IMR-90 (cell line): ENCODE results near the gene GRPEL2. TPM values are rescaled to one million over a fixed set of nuclear protein-coding genes. Genes with fewer than 3 reads are reported as not detected.

Experiments used
- ATAC-seq: fragments of 200-7000 bp; cut with Tn5 transposase; 2 replicates; pipeline ENCODE4 v1.9.1; 2020; ENCODE audit warnings: low read depth, mild to moderate bottlenecking, moderate library complexity
- BruUV-seq: library from RNA; stranded (reverse); fragments of 400-500 nt; replicated peaks from 2 replicates; lab custom pipeline; 2021; lab: Mats Ljungman, UMichigan
- CTCF ChIA-PET: fragments of 300-600 bp; formaldehyde crosslinking; extraction: SDS; loops from one replicate; lab custom pipeline; 2021; ENCODE audit warnings: antibody characterized with exemption; lab: Yijun Ruan, JAX
- POLR2A ChIA-PET: fragments of 300-600 bp; sonication (Branson Sonifier 250); formaldehyde crosslinking; loops from one replicate; lab custom pipeline; 2022; ENCODE audit warnings: antibody characterized with exemption; ENCODE audit not compliant: unreplicated experiment; lab: Charles Lee
- DNase-seq: peaks from one replicate; pipeline ENCODE4 v3.0.0; 2013
- H2AFZ ChIP-seq: replicated peaks from 2 replicates; pipeline ENCODE3; 2013; ENCODE audit warnings: low read length, mild to moderate bottlenecking; ENCODE audit not compliant: poor library complexity
- H2AK5ac ChIP-seq: 2 replicates; pipeline ENCODE4 v1.6.1; 2013; ENCODE audit warnings: low read depth, low read length, inconsistent platforms
- H2AK9ac ChIP-seq: replicated peaks from 2 replicates; pipeline ENCODE3; 2013; ENCODE audit warnings: mild to moderate bottlenecking, low read depth, low read length, moderate library complexity; ENCODE audit not compliant: poor library complexity
- H2BK120ac ChIP-seq: 2 replicates; pipeline ENCODE4 v1.6.1; 2013; ENCODE audit warnings: low read depth, low read length, inconsistent platforms
- H2BK15ac ChIP-seq: 3 replicates; pipeline ENCODE4 v1.6.1; 2013; ENCODE audit warnings: low read depth, low read length, inconsistent platforms
- H2BK20ac ChIP-seq: 2 replicates; pipeline ENCODE4 v1.6.1; 2013; ENCODE audit warnings: low read depth, mild to moderate bottlenecking, inconsistent platforms, low read length, moderate library complexity
- H2BK5ac ChIP-seq: 2 replicates; pipeline ENCODE4 v1.6.1; 2013; ENCODE audit warnings: mild to moderate bottlenecking, low read depth, low read length, inconsistent platforms; ENCODE audit not compliant: poor library complexity, severe bottlenecking
- H3K14ac ChIP-seq: replicated peaks from 2 replicates; pipeline ENCODE4 v1.6.1; 2013; ENCODE audit warnings: low read depth, low read length, inconsistent platforms
- H3K18ac ChIP-seq: 2 replicates; pipeline ENCODE4 v1.6.1; 2013; ENCODE audit warnings: low read depth, low read length, control low read depth
- H3K23ac ChIP-seq: 2 replicates; pipeline ENCODE4 v1.6.1; 2013; ENCODE audit warnings: low read depth, low read length, inconsistent platforms
- H3K27ac ChIP-seq: 2 replicates; pipeline ENCODE4 v1.5.1; 2013; ENCODE audit warnings: mild to moderate bottlenecking, control low read depth, low read length; ENCODE audit not compliant: insufficient read depth
- H3K27me3 ChIP-seq: 2 replicates; pipeline ENCODE4 v1.6.1; 2013; ENCODE audit warnings: low read length; ENCODE audit not compliant: control insufficient read depth, insufficient read depth
- H3K36me3 ChIP-seq: 2 replicates; pipeline ENCODE4 v1.6.1; 2013; ENCODE audit warnings: low read length, mixed read lengths; ENCODE audit not compliant: control insufficient read depth, insufficient read depth
- H3K4ac ChIP-seq: 2 replicates; pipeline ENCODE4 v1.6.1; 2013; ENCODE audit warnings: low read depth, low read length, inconsistent platforms
- H3K4me1 ChIP-seq: 2 replicates; pipeline ENCODE4 v1.6.1; 2013; ENCODE audit warnings: low read length, mixed read lengths; ENCODE audit not compliant: control insufficient read depth, insufficient read depth
- H3K4me2 ChIP-seq: 2 replicates; pipeline ENCODE4 v1.6.1; 2013; ENCODE audit warnings: low read depth, mild to moderate bottlenecking, control low read depth, low read length, moderate library complexity
- H3K4me3 ChIP-seq: 2 replicates; pipeline ENCODE4 v1.5.1; 2013; ENCODE audit warnings: low read depth, mild to moderate bottlenecking, control low read depth, low read length, moderate library complexity; ENCODE audit not compliant: insufficient read depth
- H3K56ac ChIP-seq: 2 replicates; pipeline ENCODE4 v1.6.1; 2013; ENCODE audit warnings: low read length, inconsistent platforms; ENCODE audit not compliant: insufficient read depth; ENCODE audit errors: extremely low read depth
- H3K79me1 ChIP-seq, 2 experiments: 2 replicates each; pipeline ENCODE4 v1.6.1; 2013; ENCODE audit warnings: low read length in 2 of 2, inconsistent platforms in 1 of 2, low read depth in 1 of 2
- H3K9ac ChIP-seq: 2 replicates; pipeline ENCODE4 v1.6.1; 2013; ENCODE audit warnings: low read depth, low read length, control low read depth
- H3K9me1 ChIP-seq: 2 replicates; pipeline ENCODE4 v1.6.1; 2013; ENCODE audit warnings: low read length, inconsistent platforms; ENCODE audit not compliant: insufficient read depth
- H3K9me3 ChIP-seq: 2 replicates; pipeline ENCODE4 v1.6.1; 2013; ENCODE audit warnings: low read length; ENCODE audit not compliant: control insufficient read depth, insufficient read depth
- H4K20me1 ChIP-seq: 2 replicates; pipeline ENCODE4 v1.6.1; 2013; ENCODE audit warnings: low read length, inconsistent platforms; ENCODE audit not compliant: insufficient read depth
- H4K5ac ChIP-seq: 2 replicates; pipeline ENCODE4 v1.6.1; 2013; ENCODE audit warnings: mild to moderate bottlenecking, low read depth, low read length, control low read depth
- H4K8ac ChIP-seq, 2 experiments: 2 replicates each; pipeline ENCODE4 v1.6.1; 2013; ENCODE audit warnings: low read depth in 2 of 2, low read length in 2 of 2, control low read depth in 1 of 2, inconsistent platforms in 1 of 2
- H4K91ac ChIP-seq: 2 replicates; pipeline ENCODE4 v1.6.1; 2013; ENCODE audit warnings: low read depth, low read length, inconsistent platforms; ENCODE audit not compliant: insufficient read depth
- CEBPB ChIP-seq: IDR thresholded peaks from 2 replicates; pipeline ENCODE4 v1.6.1; 2012; ENCODE audit warnings: low read depth, low read length, improper control_type of control experiment
- CHD1 ChIP-seq: IDR thresholded peaks from 2 replicates; pipeline ENCODE4 v1.6.1; 2012; ENCODE audit warnings: low read depth, low read length, improper control_type of control experiment
- CTCF ChIP-seq: conservative IDR thresholded peaks from 2 replicates; pipeline ENCODE4 v1.5.1; 2012; ENCODE audit warnings: mild to moderate bottlenecking, low read depth, low read length, improper control_type of control experiment
- ELK1 ChIP-seq: fragments of 150-350 bp; IDR thresholded peaks from 2 replicates; pipeline ENCODE4 v1.6.1; 2016; ENCODE audit warnings: low read depth, mild to moderate bottlenecking, low read length, moderate library complexity, borderline replicate concordance
- FOS ChIP-seq: fragments of 150-350 bp; IDR thresholded peaks from 2 replicates; pipeline ENCODE4 v1.6.1; 2016; ENCODE audit warnings: low read depth, low read length
- MAZ ChIP-seq: IDR thresholded peaks from 2 replicates; pipeline ENCODE4 v1.6.1; 2012; ENCODE audit warnings: low read depth, mild to moderate bottlenecking, low read length, improper control_type of control experiment, moderate library complexity, borderline replicate concordance
- MXI1 ChIP-seq: IDR thresholded peaks from 2 replicates; pipeline ENCODE4 v1.6.1; 2012; ENCODE audit warnings: low read depth, mild to moderate bottlenecking, low read length, moderate library complexity, borderline replicate concordance
- NFE2L2 ChIP-seq: fragments of 150-350 bp; IDR thresholded peaks from 2 replicates; pipeline ENCODE4 v1.6.1; 2016; ENCODE audit warnings: low read depth, mild to moderate bottlenecking, low read length
- POLR2A ChIP-seq: IDR thresholded peaks from 2 replicates; pipeline ENCODE4 v1.6.1; 2012; ENCODE audit warnings: mild to moderate bottlenecking, low read depth, low read length
- RAD21 ChIP-seq: IDR thresholded peaks from 2 replicates; pipeline ENCODE4 v1.6.1; 2012; ENCODE audit warnings: low read length, improper control_type of control experiment
- RCOR1 ChIP-seq: IDR thresholded peaks from 2 replicates; pipeline ENCODE4 v1.6.1; 2012; ENCODE audit warnings: mild to moderate bottlenecking, low read length, improper control_type of control experiment; ENCODE audit not compliant: insufficient replicate concordance
- RFX5 ChIP-seq: IDR thresholded peaks from 2 replicates; pipeline ENCODE4 v1.8.0; 2012; ENCODE audit warnings: low read depth, mild to moderate bottlenecking, low read length, moderate library complexity
- SMC3 ChIP-seq: fragments of 150-350 bp; IDR thresholded peaks from 2 replicates; pipeline ENCODE4 v1.6.1; 2016; ENCODE audit warnings: low read depth, mild to moderate bottlenecking, antibody characterized with exemption, low read length, moderate library complexity
- USF2 ChIP-seq: fragments of 150-350 bp; IDR thresholded peaks from 2 replicates; pipeline ENCODE4 v1.6.1; 2017; ENCODE audit warnings: mild to moderate bottlenecking, antibody characterized with exemption, low read length, low read depth
- WGBS, 2 experiments: methylation state at CpG; one replicate each; pipeline versions ENCODE4 v1.1.5 to v1.1.7; 2013; ENCODE audit warnings: missing lambda C conversion rate in 2 of 2; ENCODE audit not compliant: insufficient read length in 1 of 2; ENCODE audit errors: extremely low coverage in 2 of 2; 5-methylcytosine and 5-hydroxymethylcytosine counted together
- dilution Hi-C: fragments of 300-500 bp; cut with HindIII; formaldehyde crosslinking; loops from one replicate; pipeline ENCODE4 v1.14.3; 2018; ENCODE audit warnings: low sequenced_read_pairs; ENCODE audit not compliant: unreplicated experiment
- in situ Hi-C: fragments of 300-500 bp; cut with MboI; formaldehyde crosslinking; loops from 3 replicates; pipeline ENCODE4 v1.14.3; 2019; ENCODE audit warnings: low sequenced_read_pairs, inconsistent platforms, mixed read lengths
- intact Hi-C: fragments of 100-400 bp; cut with micrococcal nuclease; formaldehyde crosslinking; loops from 2 replicates; pipeline ENCODE4 v1.10.0; 2022
- polyA plus RNA-seq, 3 experiments: library from polyadenylated mRNA; depleted of rRNA; stranded (reverse); fragments of >200 nt; gene quantifications; 2 replicates each; pipeline ENCODE4 v1.2.3, GENCODE V29; 2012; ENCODE audit warnings: low replicate concordance in 1 of 3
- total RNA-seq: library from RNA; depleted of rRNA; stranded (reverse); fragments of >200 nt; gene quantifications from 2 replicates; pipeline ENCODE4 v1.2.3, GENCODE V29; 2012

GRPEL2 gene
- total and polyA plus RNA-seq, 2 of the 4 experiments (the other 2 are of a cell fraction): 6.2 to 18.1 TPM

- Histone ChIP-seq H3K9ac (no peak overlapping the region), H3K27ac (no peak overlapping the region), H3K79me1 (peaks cover 5 to 9% of the 10 kb centered on the region in 2 experiments; a peak in 1 of 4 replicates), H3K36me3 (no peaks in the 10 kb centered on the region), H3K9me1 (peaks cover 6% of the 10 kb centered on the region; the same call in 1 of the 2 replicates), H3K4me1 (peaks cover 26% of the 10 kb centered on the region), H3K4me2 (no peak overlapping the region), H3K27me3 (no peaks in the 10 kb centered on the region), H3K23ac (0 out of 2 replicates have a peak overlapping the region, but pooled peaks have one; percentile 54), H4K20me1 (no peaks in the 10 kb centered on the region), H4K5ac (no peak overlapping the region; the same call in 1 of the 2 replicates), H3K4me3 (no peak overlapping the region), H2AFZ (peak overlapping the region; percentile 18), H4K8ac (peak overlapping the region; percentile 2 to 55; a peak in 1 of 4 replicates), H2BK120ac (0 out of 2 replicates have a peak overlapping the region, but pooled peaks have one; percentile 57), H2AK9ac (no peak overlapping the region), H2BK15ac (no peak overlapping the region), H3K14ac (no peak overlapping the region), H2BK20ac (no peak overlapping the region; the same call in 1 of the 2 replicates), H3K56ac (no peak overlapping the region), H3K4ac (peak overlapping the region; percentile 40), H3K18ac (no peak overlapping the region), H2BK5ac (no peak overlapping the region), H2AK5ac (peak overlapping the region; percentile 71), H4K91ac (peak overlapping the region; percentile 31), H3K9me3 (no peaks in the 10 kb centered on the region)
- BruUV-seq: no TSS peak
- intact Hi-C loops: loop anchor here (1.0 to 2.0 kb wide), 4 partner anchors 26 to 236 kb away; no protein-coding TSS in a partner anchor
- in situ Hi-C loops: no loop called here
- dilution Hi-C loops: no loop called here
- ATAC-seq (no peak), DNase-seq (no peak)
- 63% methylated on average over 5 of the region's 12 CpGs; no CpG with 5 or more reads in 1 of the 2 experiments for WGBS, 2 experiments
- ChIA-PET CTCF (interaction anchor here (0.7 to 3.2 kb wide), 5 partner anchors 15 to 181 kb away, joined by 3 to 19 read pairs (median 3); no protein-coding TSS in a partner anchor), POLR2A (interaction anchor here (0.5 kb wide), 1 partner anchor 28 kb away, joined by 3 read pairs; no protein-coding TSS in a partner anchor)
- TF ChIP-seq SMC3 (no peak), MXI1 (no peak), CTCF (no peak), POLR2A (no peak), ELK1 (no peak), NFE2L2 (no peak), RCOR1 (no peak), RAD21 (no peak), MAZ (no peak), CEBPB (no peak), CHD1 (no peak), USF2 (no peak), RFX5 (no peak), FOS (no peak)
Observed at GRCh38 chr5:149382517-149383220, 37.4 kb downstream of the GRPEL2 start.
